Measurements from ENCODE around the gene SOX6.

DNA sequence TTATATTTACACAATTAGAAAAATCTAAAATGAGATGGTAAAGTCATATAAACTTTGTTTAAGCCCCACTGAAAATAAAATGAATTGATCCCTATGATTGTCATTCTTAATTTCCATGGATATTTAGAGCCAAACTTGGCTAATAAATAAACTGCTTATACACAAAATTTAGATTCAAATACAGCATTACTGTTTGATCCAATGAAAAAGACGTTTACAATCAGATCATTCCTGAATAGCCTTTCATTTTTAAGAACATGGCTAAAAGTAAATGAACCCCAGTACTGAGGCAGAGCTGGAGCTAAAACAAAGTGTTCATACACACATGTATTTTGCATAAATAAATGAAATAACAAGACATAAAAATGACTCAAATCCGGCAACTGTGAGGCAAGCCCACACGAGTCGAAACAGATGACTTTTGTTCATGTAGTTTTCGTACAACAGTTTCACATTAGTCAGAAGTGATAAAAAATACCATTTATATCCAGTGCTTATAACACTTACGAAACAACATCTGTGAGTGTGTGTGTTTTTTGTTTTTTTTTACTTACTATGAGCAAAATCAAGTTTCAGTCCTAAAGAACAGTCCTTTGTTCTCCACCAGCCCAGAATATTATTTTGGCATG is 386.5 kb downstream of the SOX6 start:
- TF ChIP-seq, protein P1, sequence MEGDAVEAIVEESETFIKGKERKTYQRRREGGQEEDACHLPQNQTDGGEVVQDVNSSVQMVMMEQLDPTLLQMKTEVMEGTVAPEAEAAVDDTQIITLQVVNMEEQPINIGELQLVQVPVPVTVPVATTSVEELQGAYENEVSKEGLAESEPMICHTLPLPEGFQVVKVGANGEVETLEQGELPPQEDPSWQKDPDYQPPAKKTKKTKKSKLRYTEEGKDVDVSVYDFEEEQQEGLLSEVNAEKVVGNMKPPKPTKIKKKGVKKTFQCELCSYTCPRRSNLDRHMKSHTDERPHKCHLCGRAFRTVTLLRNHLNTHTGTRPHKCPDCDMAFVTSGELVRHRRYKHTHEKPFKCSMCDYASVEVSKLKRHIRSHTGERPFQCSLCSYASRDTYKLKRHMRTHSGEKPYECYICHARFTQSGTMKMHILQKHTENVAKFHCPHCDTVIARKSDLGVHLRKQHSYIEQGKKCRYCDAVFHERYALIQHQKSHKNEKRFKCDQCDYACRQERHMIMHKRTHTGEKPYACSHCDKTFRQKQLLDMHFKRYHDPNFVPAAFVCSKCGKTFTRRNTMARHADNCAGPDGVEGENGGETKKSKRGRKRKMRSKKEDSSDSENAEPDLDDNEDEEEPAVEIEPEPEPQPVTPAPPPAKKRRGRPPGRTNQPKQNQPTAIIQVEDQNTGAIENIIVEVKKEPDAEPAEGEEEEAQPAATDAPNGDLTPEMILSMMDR (IDR thresholded peaks at IDR 0.05; ENCODE audit: extremely low read depth in 1 of 2, insufficient read depth in 1 of 2, low read depth in 1 of 2, low read length in 2 of 2), result no peak
- TF ChIP-seq POLR2AphosphoS5 (IDR thresholded peaks at IDR 0.05; ENCODE audit: insufficient read depth, low read depth, low read length) (no peak), POLR2A (IDR thresholded peaks at IDR 0.05; ENCODE audit: low read depth, low read length) (no peak)
